ENCODE measurements around the gene CCNJL.

- no peak for TF ChIP-seq POLR2AphosphoS5 (IDR thresholded peaks at IDR 0.05; ENCODE audit: low read depth, low read length)
- no peak for TF ChIP-seq POLR2A (IDR thresholded peaks at IDR 0.05; ENCODE audit: low read depth, low read length)
- TF ChIP-seq TAF1 (IDR thresholded peaks at IDR 0.05; ENCODE audit: low read depth, low read length) = no peak
- TF ChIP-seq POU2F2 (IDR thresholded peaks at IDR 0.05; ENCODE audit: low read depth, low read length) = no peak
These were observed 83.1 kb downstream of the CCNJL start, which contains the start of gene FABP6 for GRCh38 chr5:160229190-160229742.
